Naive thymus-derived CD4-positive, alpha-beta T cell (primary cell): ENCODE results near the gene ACSM5. TPM values are rescaled to one million over a fixed set of nuclear protein-coding genes. Genes with fewer than 3 reads are reported as not detected.

Experiments
- polyA plus RNA-seq, 2 donors: library from polyadenylated mRNA; unstranded; fragments of 300-500 nt; fragmentation: Illumina TruSeq; gene quantifications; one replicate each; pipeline ENCODE4 v1.2.3, GENCODE V29; 2021
- total RNA-seq, 6 experiments: library from RNA in 5 of 6; stranded (reverse) in 5 of 6; gene quantifications; 1 replicate in 5 of 6; 2 replicates in 1 of 6; pipeline ENCODE4 v1.2.3 and lab custom pipeline; 2021 to 2026

ACSM5 gene
- total and polyA plus RNA-seq, 7 experiments from 2014 or later = not detected

Other genes starting within 250 kb of the ACSM5 start
- not detected for gene GP2, start 82.0 kb upstream of the ACSM5 start, total RNA-seq
- gene GP2, start 82.0 kb upstream of the ACSM5 start, polyA plus RNA-seq = not detected
- not detected for gene UMOD, start 56.8 kb upstream of the ACSM5 start, total RNA-seq
- not detected for gene UMOD, start 56.8 kb upstream of the ACSM5 start, polyA plus RNA-seq
- gene PDILT, start 4.8 kb upstream of the ACSM5 start, total RNA-seq = not detected
- gene PDILT, start 4.8 kb upstream of the ACSM5 start, polyA plus RNA-seq = not detected
- not detected for gene ACSM2A, start 42.0 kb downstream of the ACSM5 start, total RNA-seq
- not detected for gene ACSM2A, start 42.0 kb downstream of the ACSM5 start, polyA plus RNA-seq
- gene ACSM2B, start 166.8 kb downstream of the ACSM5 start, total RNA-seq = not detected
- gene ACSM2B, start 166.8 kb downstream of the ACSM5 start, polyA plus RNA-seq = not detected